ENCODE data around the gene MIEF2.
"Not testable (repeated sequence)": the region's sequence is repeated elsewhere in the genome, so short reads cannot be mapped to it uniquely, and the experiment has no call there.

The MIEF2 gene

DNA sequence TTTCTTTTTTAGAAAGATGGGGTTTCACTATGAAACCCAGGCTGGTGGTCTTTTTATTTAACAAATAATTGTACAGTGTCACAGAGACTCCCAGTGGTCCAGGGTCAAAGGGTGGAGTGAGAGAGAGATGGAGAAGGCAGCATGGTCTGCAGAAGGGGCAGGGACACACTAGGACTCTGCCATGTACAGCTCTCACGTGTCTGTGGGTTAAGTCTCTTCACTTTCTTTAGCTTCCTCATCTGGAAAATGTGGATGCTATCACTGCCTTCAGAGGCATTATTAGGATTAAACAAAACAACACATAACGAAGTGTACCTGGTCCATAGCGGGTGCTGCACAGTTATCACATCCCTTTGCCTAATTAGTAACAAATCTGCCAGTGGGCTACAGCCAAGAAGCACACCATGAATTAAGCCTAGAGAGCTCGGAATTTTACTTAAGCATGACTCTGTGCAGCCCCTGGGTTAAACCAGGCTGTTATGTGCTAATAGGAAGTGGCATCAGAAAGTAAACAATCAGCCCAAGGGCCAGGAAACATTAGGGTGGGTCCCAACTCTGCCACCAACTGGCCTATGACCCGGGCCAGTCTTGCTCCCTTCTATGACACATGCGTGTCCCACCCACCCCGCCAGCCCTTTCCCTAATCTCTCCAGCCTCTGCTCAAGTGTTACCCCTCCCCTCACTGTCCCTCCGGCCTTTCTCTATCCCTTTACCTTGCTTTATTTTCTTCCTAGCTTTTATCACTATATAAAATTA, 40.4 kb downstream of the MIEF2 start:
- H3K27ac ChIP-seq (replicated peaks): no peak overlapping the region
- H3K27me3 ChIP-seq (ENCODE audit: insufficient read depth, poor library complexity, severe bottlenecking): no peaks in the 10 kb centered on the region
- H3K4me3 ChIP-seq (replicated peaks; ENCODE audit: insufficient read depth, low read length): no peak overlapping the region
- TF ChIP-seq POLR2AphosphoS5 (IDR thresholded peaks at IDR 0.05; ENCODE audit: low read depth) (no peak), SPI1 (IDR thresholded peaks at IDR 0.05; ENCODE audit: borderline replicate concordance, low read depth) (no peak), GABPA (IDR thresholded peaks at IDR 0.05; ENCODE audit: low read depth) (no peak)
- TF ChIP-seq, protein P1, sequence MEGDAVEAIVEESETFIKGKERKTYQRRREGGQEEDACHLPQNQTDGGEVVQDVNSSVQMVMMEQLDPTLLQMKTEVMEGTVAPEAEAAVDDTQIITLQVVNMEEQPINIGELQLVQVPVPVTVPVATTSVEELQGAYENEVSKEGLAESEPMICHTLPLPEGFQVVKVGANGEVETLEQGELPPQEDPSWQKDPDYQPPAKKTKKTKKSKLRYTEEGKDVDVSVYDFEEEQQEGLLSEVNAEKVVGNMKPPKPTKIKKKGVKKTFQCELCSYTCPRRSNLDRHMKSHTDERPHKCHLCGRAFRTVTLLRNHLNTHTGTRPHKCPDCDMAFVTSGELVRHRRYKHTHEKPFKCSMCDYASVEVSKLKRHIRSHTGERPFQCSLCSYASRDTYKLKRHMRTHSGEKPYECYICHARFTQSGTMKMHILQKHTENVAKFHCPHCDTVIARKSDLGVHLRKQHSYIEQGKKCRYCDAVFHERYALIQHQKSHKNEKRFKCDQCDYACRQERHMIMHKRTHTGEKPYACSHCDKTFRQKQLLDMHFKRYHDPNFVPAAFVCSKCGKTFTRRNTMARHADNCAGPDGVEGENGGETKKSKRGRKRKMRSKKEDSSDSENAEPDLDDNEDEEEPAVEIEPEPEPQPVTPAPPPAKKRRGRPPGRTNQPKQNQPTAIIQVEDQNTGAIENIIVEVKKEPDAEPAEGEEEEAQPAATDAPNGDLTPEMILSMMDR (IDR thresholded peaks at IDR 0.05; ENCODE audit: insufficient read depth, low read length): no peak
- TF ChIP-seq, protein P2, sequence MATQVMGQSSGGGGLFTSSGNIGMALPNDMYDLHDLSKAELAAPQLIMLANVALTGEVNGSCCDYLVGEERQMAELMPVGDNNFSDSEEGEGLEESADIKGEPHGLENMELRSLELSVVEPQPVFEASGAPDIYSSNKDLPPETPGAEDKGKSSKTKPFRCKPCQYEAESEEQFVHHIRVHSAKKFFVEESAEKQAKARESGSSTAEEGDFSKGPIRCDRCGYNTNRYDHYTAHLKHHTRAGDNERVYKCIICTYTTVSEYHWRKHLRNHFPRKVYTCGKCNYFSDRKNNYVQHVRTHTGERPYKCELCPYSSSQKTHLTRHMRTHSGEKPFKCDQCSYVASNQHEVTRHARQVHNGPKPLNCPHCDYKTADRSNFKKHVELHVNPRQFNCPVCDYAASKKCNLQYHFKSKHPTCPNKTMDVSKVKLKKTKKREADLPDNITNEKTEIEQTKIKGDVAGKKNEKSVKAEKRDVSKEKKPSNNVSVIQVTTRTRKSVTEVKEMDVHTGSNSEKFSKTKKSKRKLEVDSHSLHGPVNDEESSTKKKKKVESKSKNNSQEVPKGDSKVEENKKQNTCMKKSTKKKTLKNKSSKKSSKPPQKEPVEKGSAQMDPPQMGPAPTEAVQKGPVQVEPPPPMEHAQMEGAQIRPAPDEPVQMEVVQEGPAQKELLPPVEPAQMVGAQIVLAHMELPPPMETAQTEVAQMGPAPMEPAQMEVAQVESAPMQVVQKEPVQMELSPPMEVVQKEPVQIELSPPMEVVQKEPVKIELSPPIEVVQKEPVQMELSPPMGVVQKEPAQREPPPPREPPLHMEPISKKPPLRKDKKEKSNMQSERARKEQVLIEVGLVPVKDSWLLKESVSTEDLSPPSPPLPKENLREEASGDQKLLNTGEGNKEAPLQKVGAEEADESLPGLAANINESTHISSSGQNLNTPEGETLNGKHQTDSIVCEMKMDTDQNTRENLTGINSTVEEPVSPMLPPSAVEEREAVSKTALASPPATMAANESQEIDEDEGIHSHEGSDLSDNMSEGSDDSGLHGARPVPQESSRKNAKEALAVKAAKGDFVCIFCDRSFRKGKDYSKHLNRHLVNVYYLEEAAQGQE (IDR thresholded peaks at IDR 0.05; ENCODE audit: insufficient replicate concordance, low read depth): no peak
- DNase-seq (ENCODE audit: low read depth in 1 of 2, low spot score in 1 of 2): no peak

DNA sequence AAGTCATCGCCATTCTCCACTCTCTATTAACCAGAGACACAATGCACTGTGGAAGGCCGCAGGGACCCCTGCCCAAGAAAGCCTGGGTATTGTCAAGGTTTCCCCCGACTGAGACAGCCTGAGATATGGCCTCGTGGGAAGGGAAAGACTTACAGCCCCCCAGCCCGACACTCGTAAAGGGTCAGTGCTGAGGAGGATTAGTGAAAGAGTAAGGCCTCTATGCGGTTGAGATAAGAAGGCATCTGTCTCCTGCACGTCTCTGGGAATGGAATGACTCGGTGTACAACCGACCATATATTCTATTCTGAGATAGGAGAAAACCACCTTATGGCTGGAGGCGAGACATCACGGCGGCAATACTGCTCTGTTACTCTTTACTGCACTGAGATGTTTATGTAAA, 42.7 kb downstream of the MIEF2 start:
- not testable (repeated sequence) for H3K4me3 ChIP-seq (replicated peaks; ENCODE audit: insufficient read depth, low read length); H3K27ac ChIP-seq (replicated peaks); H3K27me3 ChIP-seq (ENCODE audit: insufficient read depth, poor library complexity, severe bottlenecking); DNase-seq (ENCODE audit: low read depth in 1 of 2, low spot score in 1 of 2)

DNA sequence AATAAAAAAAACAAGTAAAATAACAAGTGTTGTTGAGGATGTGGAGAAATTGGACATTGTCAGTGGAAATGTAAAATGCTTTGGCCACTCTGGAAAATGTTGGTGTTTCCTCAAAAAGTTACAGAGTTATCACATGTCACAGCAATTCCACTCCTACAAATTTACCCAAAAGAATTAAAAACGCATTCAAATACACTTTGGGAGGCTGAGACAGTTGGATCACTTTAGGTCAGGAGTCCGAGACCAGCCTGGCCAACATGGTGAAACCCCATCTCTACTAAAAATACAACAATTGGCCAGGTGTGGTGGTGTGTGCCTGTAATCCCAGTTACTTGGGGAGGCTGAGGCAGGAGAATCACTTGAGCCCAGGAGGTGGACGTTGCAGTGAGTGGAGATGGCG, 48.7 kb downstream of the MIEF2 start:
- TF ChIP-seq POLR2AphosphoS5 (IDR thresholded peaks at IDR 0.05; ENCODE audit: low read depth) (no peak), SPI1 (IDR thresholded peaks at IDR 0.05; ENCODE audit: borderline replicate concordance, low read depth) (no peak), GABPA (IDR thresholded peaks at IDR 0.05; ENCODE audit: low read depth) (no peak)
- TF ChIP-seq, protein P2 (IDR thresholded peaks at IDR 0.05; ENCODE audit: insufficient replicate concordance, low read depth): no peak
- TF ChIP-seq, protein P1 (IDR thresholded peaks at IDR 0.05; ENCODE audit: insufficient read depth, low read length): no peak
- DNase-seq (ENCODE audit: low read depth in 1 of 2, low spot score in 1 of 2): no peak
- H3K27me3 ChIP-seq (ENCODE audit: insufficient read depth, poor library complexity, severe bottlenecking): no peaks in the 10 kb centered on the region

DNA sequence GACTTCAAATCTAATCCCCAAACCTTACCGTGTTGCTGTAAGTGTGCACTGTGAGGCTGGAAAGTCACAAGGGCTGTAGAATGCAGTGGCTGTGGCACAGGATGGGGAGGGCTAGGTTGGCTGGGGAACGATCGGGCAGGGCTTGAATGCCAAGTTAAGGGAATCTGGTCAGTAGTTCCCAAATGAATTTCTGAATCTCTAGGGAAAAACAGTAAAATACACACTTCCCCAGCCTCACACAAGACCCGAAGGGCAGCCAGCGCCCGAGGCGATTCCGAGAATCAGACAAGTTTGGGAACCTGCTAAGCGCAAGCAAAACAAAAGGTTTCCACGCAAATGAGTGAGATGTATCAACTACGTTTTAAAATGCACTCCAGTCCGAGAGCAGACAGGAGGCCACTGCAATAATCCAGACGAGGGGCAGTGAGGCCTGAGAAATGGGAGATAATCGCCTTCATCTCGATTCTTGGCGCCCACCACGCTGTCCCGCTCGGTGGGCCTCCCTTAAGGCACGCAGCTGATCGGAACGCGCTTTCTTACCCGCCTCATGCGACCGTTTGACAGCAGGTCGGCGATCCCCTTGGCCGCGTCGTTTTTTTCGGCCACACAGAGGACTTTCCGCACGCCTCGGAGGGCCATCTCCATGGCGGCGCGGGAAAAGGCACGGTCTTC, 53.7 kb downstream of the MIEF2 start:
- peak overlapping the region; percentile 96 for H3K27ac ChIP-seq (replicated peaks)
- peak overlapping the region; percentile 63 for H3K4me3 ChIP-seq (replicated peaks; ENCODE audit: insufficient read depth, low read length)
- TF ChIP-seq, protein P2 (IDR thresholded peaks at IDR 0.05; ENCODE audit: insufficient replicate concordance, low read depth): no peak
- no peak for TF ChIP-seq GABPA (IDR thresholded peaks at IDR 0.05; ENCODE audit: low read depth)
- TF ChIP-seq, protein P1 (IDR thresholded peaks at IDR 0.05; ENCODE audit: insufficient read depth, low read length): no peak
- TF ChIP-seq POLR2AphosphoS5 (IDR thresholded peaks at IDR 0.05; ENCODE audit: low read depth): no peak
- TF ChIP-seq SPI1 (IDR thresholded peaks at IDR 0.05; ENCODE audit: borderline replicate concordance, low read depth): no peak
- DNase-seq (ENCODE audit: low read depth in 1 of 2, low spot score in 1 of 2): no peak
- H3K27me3 ChIP-seq (ENCODE audit: insufficient read depth, poor library complexity, severe bottlenecking): no peaks in the 10 kb centered on the region

More for the DNA sequence above, 48.7 kb downstream of the MIEF2 start:
- Histone ChIP-seq H3K4me3 (replicated peaks; ENCODE audit: insufficient read depth, low read length) (no peak overlapping the region), H3K27ac (replicated peaks) (no peak overlapping the region)

Measured in HL-60 (cell line).